SJCRH30 (cell line): ENCODE measurements around the gene SLC39A3. TPM values are rescaled to one million over a fixed set of nuclear protein-coding genes. Genes with fewer than 3 reads are reported as not detected.

Source experiments
- DNase-seq, 2 experiments: peaks; one replicate each; pipeline ENCODE4 v3.0.0-alpha.2; 2015 to 2020
- H3K27ac ChIP-seq: fragments of 250-450 bp; sonication (Bioruptor Pico); 2 replicates; pipeline ENCODE4 v1.5.1; 2020; ENCODE audit warnings: mild to moderate bottlenecking, moderate library complexity
- H3K27me3 ChIP-seq: fragments of 250-450 bp; sonication (Bioruptor Pico); 2 replicates; pipeline ENCODE4 v1.5.1; 2020; ENCODE audit warnings: mild to moderate bottlenecking, moderate library complexity
- H3K36me3 ChIP-seq: fragments of 250-450 bp; sonication (Bioruptor Pico); 2 replicates; pipeline ENCODE4 v1.5.1; 2020; ENCODE audit warnings: mild to moderate bottlenecking, moderate library complexity
- H3K4me1 ChIP-seq: fragments of 250-450 bp; sonication (Bioruptor Pico); 2 replicates; pipeline ENCODE4 v1.5.1; 2020; ENCODE audit warnings: mild to moderate bottlenecking, moderate library complexity
- H3K4me3 ChIP-seq: fragments of 250-450 bp; sonication (Bioruptor Pico); 2 replicates; pipeline ENCODE4 v1.5.1; 2020; ENCODE audit warnings: mild to moderate bottlenecking, moderate library complexity
- H3K9me3 ChIP-seq: fragments of 250-450 bp; sonication (Bioruptor Pico); replicated peaks from 2 replicates; pipeline ENCODE4 v1.5.1; 2020; ENCODE audit warnings: mild to moderate bottlenecking, moderate library complexity
- total RNA-seq: library from RNA; depleted of rRNA; stranded (reverse); fragments of >200 nt; shearing (Covaris generic); gene quantifications from 2 replicates; pipeline ENCODE4 v1.2.3, GENCODE V29; 2014; rRNA removed

SLC39A3 gene
- total RNA-seq, result 18.7 and 19.5 TPM in 2 replicates

- Histone ChIP-seq H3K4me1 (no peaks in the 10 kb centered on the region), H3K4me3 (peak within 1 kb of the TSS; percentile 66), H3K27ac (no peak within 1 kb of the TSS), H3K27me3 (no peaks in the 10 kb centered on the region), H3K36me3 (peaks cover 8% of the 10 kb centered on the region), H3K9me3 (no peaks in the 10 kb centered on the region)
- peak; percentile 99 for DNase-seq
Measured at GRCh38 chr19:2739602-2740313, at the start of gene SLC39A3. SLC39A3 (minus strand) TSS chr19:2740017; CDS start chr19:2737257, 2,760 bp downstream.

- H3K27me3 ChIP-seq, result no peaks in the 10 kb centered on the region
- no peaks in the 10 kb centered on the region for H3K9me3 ChIP-seq
- no peak overlapping the region for H3K4me3 ChIP-seq
- peaks cover 19% of the 10 kb centered on the region for H3K36me3 ChIP-seq
- no peak overlapping the region for H3K27ac ChIP-seq
- no peak for DNase-seq
- H3K4me1 ChIP-seq, result 0 out of 2 replicates have a peak, but pooled peaks cover 3% of the 10 kb centered on the region
Measured at GRCh38 chr19:2788237-2788636, 48.4 kb upstream of the SLC39A3 start.

- Histone ChIP-seq H3K4me1 (0 out of 2 replicates have a peak, but pooled peaks cover 3% of the 10 kb centered on the region), H3K36me3 (peaks cover 12% of the 10 kb centered on the region; the same call in 1 of the 2 replicates), H3K27me3 (no peaks in the 10 kb centered on the region), H3K9me3 (no peaks in the 10 kb centered on the region), H3K27ac (no peak overlapping the region), H3K4me3 (no peak overlapping the region)
- no peak for DNase-seq
Measured at GRCh38 chr19:2787115-2787514, 47.3 kb upstream of the SLC39A3 start.

- DNase-seq, result peak; percentile 99
Measured at GRCh38 chr19:2785244-2785997, 45.6 kb upstream of the SLC39A3 start, which contains the start of gene THOP1. THOP1 (plus strand) TSS chr19:2785503; CDS start chr19:2785663, 160 bp downstream.

GRCh38 chr19:2783781-2784145 is 43.9 kb upstream of the SLC39A3 start:
- Histone ChIP-seq H3K36me3 (no peaks in the 10 kb centered on the region), H3K4me3 (peak overlapping the region; percentile 95), H3K9me3 (no peaks in the 10 kb centered on the region), H3K4me1 (peaks cover 6% of the 10 kb centered on the region), H3K27me3 (no peaks in the 10 kb centered on the region), H3K27ac (peak overlapping the region; percentile 23; the same call in 1 of the 2 replicates)
- no peak for DNase-seq

More at GRCh38 chr19:2785244-2785997, 45.6 kb upstream of the SLC39A3 start, which contains the start of gene THOP1:
- Histone ChIP-seq H3K9me3 (no peaks in the 10 kb centered on the region), H3K4me3 (peak within 1 kb of the TSS; percentile 81), H3K27me3 (no peaks in the 10 kb centered on the region), H3K27ac (peak within 1 kb of the TSS; percentile 53), H3K36me3 (peaks cover 2% of the 10 kb centered on the region; the same call in 1 of the 2 replicates), H3K4me1 (0 out of 2 replicates have a peak, but pooled peaks cover 3% of the 10 kb centered on the region)

GRCh38 chr19:2782936-2783780 is 43.3 kb upstream of the SLC39A3 start, which contains the start of gene SGTA:
SGTA (minus strand) TSS chr19:2783273; CDS start chr19:2769068, 14,205 bp downstream.
- Histone ChIP-seq H3K4me1 (peaks cover 12% of the 10 kb centered on the region), H3K27me3 (no peaks in the 10 kb centered on the region), H3K27ac (peak within 1 kb of the TSS; percentile 71), H3K36me3 (no peaks in the 10 kb centered on the region), H3K4me3 (peak within 1 kb of the TSS; percentile 95), H3K9me3 (no peaks in the 10 kb centered on the region)
- DNase-seq, result peak; percentile 98 to 99

GRCh38 chr19:2782329-2782935 is 42.6 kb upstream of the SLC39A3 start:
- H3K4me1 ChIP-seq, result peaks cover 18% of the 10 kb centered on the region
- DNase-seq, result no peak
- peak overlapping the region; percentile 71 for H3K27ac ChIP-seq
- peak overlapping the region; percentile 95 for H3K4me3 ChIP-seq
- no peaks in the 10 kb centered on the region for H3K27me3 ChIP-seq
- no peaks in the 10 kb centered on the region for H3K9me3 ChIP-seq
- H3K36me3 ChIP-seq, result peaks cover 2% of the 10 kb centered on the region; the same call in 1 of the 2 replicates

- Histone ChIP-seq H3K36me3 (peaks cover 8% of the 10 kb centered on the region), H3K27ac (no peak overlapping the region), H3K4me1 (peaks cover 29% of the 10 kb centered on the region), H3K27me3 (no peaks in the 10 kb centered on the region), H3K9me3 (no peaks in the 10 kb centered on the region), H3K4me3 (no peak overlapping the region)
- DNase-seq, result no peak
Measured at GRCh38 chr19:2780284-2780683, 40.5 kb upstream of the SLC39A3 start.

- Histone ChIP-seq H3K9me3 (no peaks in the 10 kb centered on the region), H3K27ac (no peak overlapping the region), H3K4me1 (peaks cover 39% of the 10 kb centered on the region), H3K27me3 (no peaks in the 10 kb centered on the region), H3K36me3 (peaks cover 8% of the 10 kb centered on the region), H3K4me3 (no peak overlapping the region)
- DNase-seq, result no peak
Measured at GRCh38 chr19:2779121-2779740, 39.4 kb upstream of the SLC39A3 start.

GRCh38 chr19:2777952-2778683 is 38.3 kb upstream of the SLC39A3 start:
- Histone ChIP-seq H3K9me3 (no peaks in the 10 kb centered on the region), H3K36me3 (peaks cover 8% of the 10 kb centered on the region), H3K27me3 (no peaks in the 10 kb centered on the region), H3K4me1 (peaks cover 36% of the 10 kb centered on the region), H3K4me3 (no peak overlapping the region), H3K27ac (peak overlapping the region; percentile 37)
- DNase-seq, result peak; percentile 88

- H3K4me3 ChIP-seq, result peak overlapping the region; percentile 21
- peaks cover 36% of the 10 kb centered on the region for H3K4me1 ChIP-seq
- peak; percentile 84 to 85 for DNase-seq
- peak overlapping the region; percentile 90 for H3K27ac ChIP-seq
- H3K9me3 ChIP-seq, result no peaks in the 10 kb centered on the region
- no peaks in the 10 kb centered on the region for H3K27me3 ChIP-seq
- H3K36me3 ChIP-seq, result peaks cover 11% of the 10 kb centered on the region
Measured at GRCh38 chr19:2775556-2776430, 36.0 kb upstream of the SLC39A3 start.

GRCh38 chr19:2774953-2775555 is 35.2 kb upstream of the SLC39A3 start:
- Histone ChIP-seq H3K27me3 (no peaks in the 10 kb centered on the region), H3K9me3 (no peaks in the 10 kb centered on the region), H3K4me1 (peaks cover 36% of the 10 kb centered on the region), H3K36me3 (peaks cover 12% of the 10 kb centered on the region), H3K4me3 (peak overlapping the region; percentile 21), H3K27ac (peak overlapping the region; percentile 90)
- no peak for DNase-seq
